Right lobe of liver (tissue), 6 donors: Measurements from ENCODE around the gene KCNQ1. TPM values are rescaled to one million over a fixed set of nuclear protein-coding genes. Genes with fewer than 3 reads are reported as not detected.
A peak's percentile ranks its signal among the peaks of the same experiment; 100 is the strongest.

Source experiments
- ATAC-seq, 4 donors: fragments of 200-7000 bp; cut with Tn5 transposase; one replicate each; pipeline ENCODE4 v1.9.1; 2020; ENCODE audit warnings: mild to moderate bottlenecking in 4 of 4, moderate library complexity in 4 of 4
- DNase-seq, 3 donors: peaks; one replicate each; pipeline ENCODE4 v3.0.0-alpha.2; 2020
- H3K27ac ChIP-seq, 3 donors: fragments of 200-600 bp; one replicate each; pipeline ENCODE4 v1.8.0; 2022
- H3K27me3 ChIP-seq, 2 donors: fragments of 200-600 bp; one replicate each; pipeline ENCODE4 v1.8.0; 2022
- H3K36me3 ChIP-seq, 4 donors: fragments of 200-600 bp; sonication (generic) in 1 of 4; one replicate each; pipeline versions ENCODE4 v1.5.1 to v1.8.0; 2017 to 2022; ENCODE audit warnings: control low read depth in 1 of 4
- H3K4me1 ChIP-seq, 4 donors: fragments of 200-600 bp; sonication (generic) in 1 of 4; one replicate each; pipeline versions ENCODE4 v1.5.1 to v1.8.0; 2017 to 2022; ENCODE audit warnings: control low read depth in 1 of 4
- H3K4me3 ChIP-seq, 3 donors: fragments of 200-600 bp; one replicate each; pipeline ENCODE4 v1.8.0; 2022
- H3K9me3 ChIP-seq, 4 donors: fragments of 200-600 bp; sonication (generic) in 1 of 4; one replicate each; pipeline versions ENCODE4 v1.5.1 to v1.8.0; 2017 to 2022; ENCODE audit warnings: control low read depth in 1 of 4
- POLR2A ChIP-seq: fragments of 450-650 bp; IDR thresholded peaks from one replicate; pipeline ENCODE4 v1.6.1; 2017; ENCODE audit warnings: antibody characterized with exemption, mild to moderate bottlenecking
- WGBS: methylation state at CpG from one replicate; pipeline ENCODE4 v1.1.6; 2018; ENCODE audit warnings: low coverage, low lambda C conversion rate; ENCODE audit not compliant: insufficient coverage; ENCODE audit errors: missing lambda C conversion rate; 5-methylcytosine and 5-hydroxymethylcytosine counted together
- intact Hi-C, 2 donors: fragments of 100-400 bp; cut with DNase I; formaldehyde crosslinking; loops; one replicate each; pipeline versions ENCODE4 v1.11.2 to v1.14.1; 2022
- total RNA-seq, 6 experiments: library from RNA; depleted of rRNA in 2 of 6; stranded (reverse); fragments of >200 nt in 2 of 6; fragmentation: NEBNext Ultra II Directional in 3 of 6; extraction: Animal tissue kit (Norgen Biotek cat#: 25700) in 3 of 6; gene quantifications; one replicate each; pipeline versions ENCODE4 v1.1.0 to v1.2.4, GENCODE V29; 2016 to 2023
- TF ChIP-seq, protein P1 (sequence below), 4 donors: fragments of 200-600 bp in 3 of 4; fragments of 450-650 bp in 1 of 4; IDR thresholded peaks; one replicate each; pipeline versions ENCODE4 v1.5.1 to v1.8.0; 2016 to 2022; ENCODE audit warnings: antibody characterized with exemption in 4 of 4, mild to moderate bottlenecking in 2 of 4
- donor health status: DM: no; HTN: yes; CAD: no.
- donor health status: DM: no; HTN: no; CAD: no.
- donor health status: DM: no; HTN: no; CAD: no.
- donor health status: DM: no; HTN: yes; CAD: no.
- donor health status: DM: no; HTN: yes; CAD: no.

Gene KCNQ1
- total RNA-seq, 6 experiments from 2014 or later, result 0.61 to 2.4 (median 1.8) TPM

DNA sequence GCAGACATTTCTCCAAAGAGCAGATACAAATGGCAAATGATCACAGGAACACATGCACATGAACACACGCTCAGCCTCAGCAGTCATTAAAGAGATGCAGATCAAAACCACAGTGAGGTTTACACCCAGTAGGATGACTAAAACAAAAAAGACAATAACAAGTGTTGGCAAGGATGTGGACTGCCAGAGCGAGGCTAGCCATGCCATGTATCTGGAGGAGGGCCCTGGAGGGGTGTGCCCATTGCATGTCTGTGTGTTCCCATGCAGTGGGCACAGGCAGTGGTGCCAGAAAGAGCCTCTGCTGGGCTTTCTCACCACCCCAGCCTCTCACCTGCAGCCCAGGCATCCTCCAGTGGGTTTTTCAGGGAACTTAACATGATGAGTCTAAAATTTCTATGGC, 309.2 kb downstream of the KCNQ1 start:
- Histone ChIP-seq H3K36me3 (no peaks in the 10 kb centered on the region), H3K9me3 (peaks cover 0 to 4% (median 0%) of the 10 kb centered on the region in 4 donors), H3K27me3 (no peaks in the 10 kb centered on the region), H3K4me1 (no peaks in the 10 kb centered on the region), H3K4me3 (no peak overlapping the region), H3K27ac (no peak overlapping the region)
- intact Hi-C loops, result no loop called here
- 80% methylated on average over 1 of the region's 2 CpGs for WGBS
- ATAC-seq (no peak), DNase-seq (peak in 1 of 3 donors; percentile 35)
- no peak for TF ChIP-seq POLR2A
- TF ChIP-seq, protein P1, sequence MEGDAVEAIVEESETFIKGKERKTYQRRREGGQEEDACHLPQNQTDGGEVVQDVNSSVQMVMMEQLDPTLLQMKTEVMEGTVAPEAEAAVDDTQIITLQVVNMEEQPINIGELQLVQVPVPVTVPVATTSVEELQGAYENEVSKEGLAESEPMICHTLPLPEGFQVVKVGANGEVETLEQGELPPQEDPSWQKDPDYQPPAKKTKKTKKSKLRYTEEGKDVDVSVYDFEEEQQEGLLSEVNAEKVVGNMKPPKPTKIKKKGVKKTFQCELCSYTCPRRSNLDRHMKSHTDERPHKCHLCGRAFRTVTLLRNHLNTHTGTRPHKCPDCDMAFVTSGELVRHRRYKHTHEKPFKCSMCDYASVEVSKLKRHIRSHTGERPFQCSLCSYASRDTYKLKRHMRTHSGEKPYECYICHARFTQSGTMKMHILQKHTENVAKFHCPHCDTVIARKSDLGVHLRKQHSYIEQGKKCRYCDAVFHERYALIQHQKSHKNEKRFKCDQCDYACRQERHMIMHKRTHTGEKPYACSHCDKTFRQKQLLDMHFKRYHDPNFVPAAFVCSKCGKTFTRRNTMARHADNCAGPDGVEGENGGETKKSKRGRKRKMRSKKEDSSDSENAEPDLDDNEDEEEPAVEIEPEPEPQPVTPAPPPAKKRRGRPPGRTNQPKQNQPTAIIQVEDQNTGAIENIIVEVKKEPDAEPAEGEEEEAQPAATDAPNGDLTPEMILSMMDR (IDR thresholded peaks at IDR 0.05), result no peak

DNA sequence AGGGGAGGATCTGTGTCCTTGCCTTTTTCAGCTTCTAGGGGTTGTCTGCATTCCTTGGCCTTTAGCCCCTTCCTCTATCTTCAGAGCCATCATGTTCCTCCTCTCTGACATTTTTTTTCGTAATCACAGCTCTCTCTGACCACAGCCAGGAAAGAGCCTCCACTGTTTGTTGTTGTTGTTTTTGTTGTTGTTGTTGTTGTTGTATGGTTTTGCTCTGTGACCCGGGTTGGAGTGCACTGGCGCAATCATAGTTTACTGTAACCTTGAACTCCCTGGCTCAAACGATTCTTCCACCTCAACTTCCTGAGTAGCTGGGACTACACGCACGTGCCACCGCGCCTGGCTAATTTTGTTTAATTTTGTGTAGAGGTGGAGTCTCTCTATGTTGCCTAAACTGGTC, 310.3 kb downstream of the KCNQ1 start:
- Histone ChIP-seq H3K27ac (no peak overlapping the region), H3K4me3 (no peak overlapping the region), H3K9me3 (peaks cover 0 to 4% (median 0%) of the 10 kb centered on the region in 4 donors), H3K4me1 (no peaks in the 10 kb centered on the region), H3K27me3 (no peaks in the 10 kb centered on the region), H3K36me3 (no peaks in the 10 kb centered on the region)
- intact Hi-C loops, result no loop called here
- ATAC-seq (no peak), DNase-seq (no peak)
- TF ChIP-seq, protein P1 (IDR thresholded peaks at IDR 0.05), result no peak
- no peak for TF ChIP-seq POLR2A
- WGBS, result 72% methylated on average over 7 of the region's 8 CpGs

GRCh38 chr11:2758751-2759150, 313.9 kb downstream of the KCNQ1 start:
- TF ChIP-seq, protein P1 (IDR thresholded peaks at IDR 0.05), result no peak
- TF ChIP-seq POLR2A, result no peak
- Histone ChIP-seq H3K4me1 (no peaks in the 10 kb centered on the region), H3K9me3 (peaks cover 0 to 4% (median 0%) of the 10 kb centered on the region in 4 donors), H3K27ac (no peak overlapping the region), H3K36me3 (no peaks in the 10 kb centered on the region), H3K4me3 (no peak overlapping the region), H3K27me3 (no peaks in the 10 kb centered on the region)
- WGBS, result 71% methylated on average over 9 of the region's 14 CpGs
- intact Hi-C loops, result no loop called here
- no peak for DNase-seq
- ATAC-seq, result no peak

DNA sequence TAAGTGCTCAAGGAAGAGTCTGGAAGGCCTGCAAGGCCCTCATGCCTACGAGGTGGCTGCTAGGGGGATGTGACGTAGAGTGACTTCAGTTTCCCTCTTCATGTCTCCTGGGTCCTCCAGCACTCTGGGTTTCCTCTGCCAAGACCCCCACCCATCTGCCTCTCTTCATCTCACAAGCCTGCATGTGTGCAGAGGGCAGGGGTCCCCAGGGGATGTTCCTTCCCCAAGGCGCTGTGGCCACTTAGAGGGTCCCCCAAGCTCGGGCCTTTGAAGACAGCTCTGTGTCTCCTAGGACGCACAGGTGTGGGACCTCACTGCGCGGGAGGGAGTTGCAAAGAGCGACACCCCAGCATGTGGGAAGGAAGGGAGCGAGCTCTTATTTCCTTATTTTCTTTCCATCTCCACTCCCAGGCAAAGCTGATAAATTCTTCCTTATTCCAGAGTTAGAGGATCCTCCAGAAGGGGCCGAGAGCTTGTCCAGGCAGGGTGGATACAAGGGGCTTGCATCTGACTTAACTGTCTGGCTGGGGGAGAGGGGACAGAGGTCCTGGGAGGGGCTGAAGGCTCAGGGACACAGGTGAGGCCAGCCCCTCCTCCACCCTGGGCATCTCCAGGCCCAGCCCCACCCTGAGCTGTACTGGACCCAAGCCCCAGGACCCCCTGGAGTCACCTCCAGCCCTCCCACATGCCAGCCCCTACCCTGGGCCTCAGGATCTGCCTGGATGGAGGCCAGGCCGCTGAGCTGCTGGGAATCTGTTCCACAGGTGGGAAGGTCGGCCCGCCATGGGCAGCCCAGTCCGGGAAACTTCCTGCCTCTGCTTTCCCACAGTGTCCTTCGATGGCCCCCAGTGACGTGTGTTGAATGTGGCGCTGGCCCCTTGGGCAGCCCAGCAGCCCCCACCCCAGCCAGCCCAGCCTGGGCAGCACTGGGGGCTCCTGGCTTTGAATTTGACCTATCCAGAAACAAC, 314.7 kb downstream of the KCNQ1 start:
- 80% methylated on average over 3 of the region's 17 CpGs for WGBS

More for the DNA sequence above, 314.7 kb downstream of the KCNQ1 start:
- DNase-seq (peak; percentile 10 to 27 (median 25)), ATAC-seq (peak in 1 of 4 donors; percentile 36)
- no peaks in the 10 kb centered on the region for H3K27me3 ChIP-seq
- TF ChIP-seq POLR2A, result no peak
- TF ChIP-seq, protein P1 (IDR thresholded peaks at IDR 0.05), result no peak
- no peaks in the 10 kb centered on the region for H3K36me3 ChIP-seq
- no peaks in the 10 kb centered on the region for H3K4me1 ChIP-seq
- H3K27ac ChIP-seq, result no peak overlapping the region
- H3K9me3 ChIP-seq, result peaks cover 0 to 4% (median 0%) of the 10 kb centered on the region in 4 donors
- intact Hi-C loops, result no loop called here
- H3K4me3 ChIP-seq, result no peak overlapping the region
